GM18909 (cell line): ENCODE results near the gene ZNF674.
"Not testable (repeated sequence)": the region's sequence is repeated elsewhere in the genome, so short reads cannot be mapped to it uniquely, and the experiment has no call there.

Experiments
- ATAC-seq: cut with Tn5 transposase; IDR thresholded peaks from one replicate; pipeline ENCODE4 v1.9.1; 2021; ENCODE audit warnings: mild to moderate bottlenecking; ENCODE audit not compliant: unreplicated experiment, poor library complexity

Gene ZNF674

GRCh38 chrX:46571423-46572339 lies 26.5 kb upstream of the ZNF674 start:
- no peak for ATAC-seq

DNA sequence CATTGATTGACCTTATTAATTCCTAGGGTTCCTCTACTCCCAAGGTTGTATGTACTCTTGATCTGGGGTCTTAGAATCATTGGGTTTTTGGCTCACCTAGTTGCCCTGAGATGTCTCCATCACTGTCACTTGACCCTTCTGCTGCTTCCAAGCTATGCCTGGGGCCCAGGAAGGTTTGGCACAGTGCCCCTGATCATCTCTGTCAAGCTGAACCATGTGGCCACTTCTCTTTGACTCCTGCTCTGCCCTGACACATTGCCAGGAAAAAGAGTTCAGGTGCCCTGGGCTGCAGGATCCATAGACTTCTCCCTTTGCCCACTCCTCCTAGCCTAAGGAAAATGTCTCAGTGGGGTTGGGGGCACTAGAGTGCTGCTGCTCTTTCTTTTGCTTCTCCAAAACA lies 24.4 kb upstream of the ZNF674 start:
- no peak for ATAC-seq

DNA sequence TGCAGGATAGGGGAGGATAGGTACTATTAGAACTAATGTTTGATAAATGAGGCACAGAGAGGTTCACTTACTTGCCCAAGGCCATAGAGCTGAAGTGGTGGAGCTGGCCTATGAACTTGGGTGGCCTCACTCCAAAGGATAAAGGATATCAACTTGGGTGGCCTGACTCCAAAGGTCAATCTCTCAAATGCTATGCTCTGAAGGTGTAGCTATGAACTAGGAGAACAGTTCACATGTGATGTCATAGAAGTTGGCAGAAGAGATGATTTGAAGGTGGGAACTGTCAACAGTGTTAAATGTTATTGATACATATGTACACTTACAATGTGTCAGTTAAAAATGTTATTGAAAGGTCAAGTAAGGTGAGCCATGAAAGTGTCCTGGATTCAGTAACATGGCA lies 22.2 kb upstream of the ZNF674 start:
- no peak for ATAC-seq

DNA sequence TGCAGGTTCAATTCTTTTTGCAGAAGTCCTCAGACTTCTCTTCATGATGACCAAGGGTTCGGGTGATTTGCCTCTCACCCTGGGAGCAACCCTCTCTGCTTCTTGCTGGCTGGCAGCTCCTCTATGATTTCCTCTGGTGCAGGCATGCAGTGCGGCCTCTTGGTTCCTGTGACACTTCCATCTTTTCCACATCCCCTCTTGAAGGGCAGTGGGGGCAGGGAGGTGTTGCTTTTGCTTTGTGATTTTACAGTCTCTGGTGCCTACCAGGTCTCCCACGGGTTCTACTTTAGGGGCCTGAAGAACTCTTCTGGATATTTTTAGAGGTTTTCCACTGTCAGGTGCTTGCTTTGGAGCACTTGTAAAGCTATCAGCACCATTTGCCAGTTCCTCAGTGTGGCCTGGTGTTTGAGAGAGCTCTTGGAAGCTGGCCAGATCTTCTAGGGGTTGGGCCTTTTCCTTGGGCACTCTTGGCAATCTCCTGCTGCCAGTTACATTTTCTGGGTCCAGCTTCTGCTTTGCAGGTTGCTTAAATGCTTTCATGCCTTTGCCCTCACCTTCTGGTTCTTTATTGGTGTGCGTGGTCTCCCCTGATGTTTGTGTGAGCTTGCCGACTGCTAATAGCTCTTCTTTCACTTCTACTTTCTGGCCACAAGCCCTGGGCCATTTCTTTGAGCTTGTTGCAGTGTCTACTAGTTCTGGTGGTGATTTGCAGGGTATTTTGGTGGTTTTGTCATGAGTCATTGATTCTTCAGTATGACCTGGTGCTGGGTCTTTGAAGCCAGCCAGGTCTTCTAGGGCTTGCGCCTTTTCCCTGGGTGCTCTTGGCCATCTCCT lies 16.8 kb upstream of the ZNF674 start:
- peak; percentile 98 for ATAC-seq

GRCh38 chrX:46559062-46559461 lies 13.8 kb upstream of the ZNF674 start:
- no peak for ATAC-seq

DNA sequence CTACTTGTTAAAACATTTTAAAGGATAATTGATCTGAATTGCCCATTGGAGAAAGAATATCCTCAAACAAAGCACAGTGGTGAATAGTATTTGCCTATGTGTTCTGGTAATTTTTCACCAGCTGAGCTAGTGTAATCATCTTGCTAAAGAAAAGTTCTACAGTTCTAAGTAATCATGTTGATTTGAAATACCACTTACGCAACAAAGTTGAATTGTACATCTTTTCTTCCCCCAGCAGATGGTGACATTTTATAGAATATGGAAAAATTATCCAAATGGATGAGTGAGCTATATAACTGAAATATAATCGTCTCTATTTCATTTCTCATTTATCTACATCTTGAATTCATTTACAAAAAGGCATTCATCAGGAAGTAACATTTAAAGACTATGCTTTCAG lies 9.7 kb upstream of the ZNF674 start:
- ATAC-seq, result no peak

GRCh38 chrX:46553935-46554334 lies 8.7 kb upstream of the ZNF674 start:
- no peak for ATAC-seq

GRCh38 chrX:46551494-46552128 lies 6.4 kb upstream of the ZNF674 start:
- ATAC-seq, result no peak

DNA sequence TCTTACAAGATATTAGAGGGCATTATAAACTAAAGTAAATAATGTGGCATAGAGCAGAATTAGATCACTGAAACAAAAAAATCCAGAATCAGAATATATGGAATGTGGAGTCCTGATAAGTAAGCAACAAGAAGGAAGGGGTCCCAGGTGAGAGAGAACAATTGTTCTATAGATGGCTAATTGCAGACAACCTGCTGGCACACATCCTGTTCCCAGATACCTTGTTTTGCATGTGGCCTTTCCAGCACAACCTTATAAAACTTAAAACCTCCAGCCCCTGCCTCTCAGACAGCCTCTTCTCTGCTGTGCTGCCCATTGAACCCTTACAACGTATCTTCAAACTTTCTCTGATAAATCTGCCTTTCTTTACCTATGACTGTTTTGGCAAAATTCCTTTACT lies 4.7 kb upstream of the ZNF674 start:
- ATAC-seq, result no peak

GRCh38 chrX:46547857-46548256 lies 2.6 kb upstream of the ZNF674 start:
- ATAC-seq, result no peak

DNA sequence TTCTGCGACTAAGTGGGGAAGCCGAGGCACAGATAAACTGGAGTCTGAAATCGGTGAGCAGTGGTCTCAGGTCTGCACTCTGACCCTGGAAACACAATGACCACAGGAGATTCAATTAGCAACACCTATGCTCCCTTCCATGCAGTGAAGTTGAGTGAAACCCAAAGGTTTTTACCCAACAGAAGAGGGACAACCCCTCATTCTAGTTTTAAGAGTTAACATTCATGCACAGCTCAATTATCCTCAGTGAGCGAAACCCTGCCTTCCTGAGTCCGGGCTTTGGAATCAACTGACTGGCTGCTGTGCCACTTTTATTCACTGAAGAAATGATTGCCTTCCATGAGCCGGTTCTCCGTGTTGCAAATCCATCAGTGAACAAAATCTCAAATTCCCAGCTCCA lies 694 bp downstream of the ZNF674 start:
- not testable (repeated sequence) for ATAC-seq

DNA sequence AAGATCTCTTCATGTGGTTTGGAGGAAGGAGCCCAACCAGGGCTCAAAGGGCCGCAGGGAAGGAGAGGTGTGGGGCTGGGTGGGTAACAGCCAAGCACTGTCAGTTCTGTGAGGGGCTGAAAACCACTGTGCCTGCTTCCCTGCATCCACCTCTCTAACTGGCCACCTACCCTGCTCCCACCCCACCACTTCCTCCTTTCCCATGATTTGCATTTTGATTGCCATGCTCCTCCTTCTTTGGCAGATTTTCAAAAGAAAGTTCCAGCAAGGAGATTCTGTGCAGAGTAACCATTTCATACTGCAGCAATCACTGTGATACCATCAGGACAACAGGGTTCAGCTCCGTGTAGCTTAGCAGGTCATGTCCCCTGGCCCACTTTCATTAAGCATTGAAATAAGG lies 1.8 kb downstream of the ZNF674 start:
- no peak for ATAC-seq

- ATAC-seq, result no peak
These were observed 13.8 kb downstream of the ZNF674 start for GRCh38 chrX:46531442-46531841.

- ATAC-seq, result not testable (repeated sequence)
These were observed 14.8 kb downstream of the ZNF674 start for GRCh38 chrX:46530404-46530908.

DNA sequence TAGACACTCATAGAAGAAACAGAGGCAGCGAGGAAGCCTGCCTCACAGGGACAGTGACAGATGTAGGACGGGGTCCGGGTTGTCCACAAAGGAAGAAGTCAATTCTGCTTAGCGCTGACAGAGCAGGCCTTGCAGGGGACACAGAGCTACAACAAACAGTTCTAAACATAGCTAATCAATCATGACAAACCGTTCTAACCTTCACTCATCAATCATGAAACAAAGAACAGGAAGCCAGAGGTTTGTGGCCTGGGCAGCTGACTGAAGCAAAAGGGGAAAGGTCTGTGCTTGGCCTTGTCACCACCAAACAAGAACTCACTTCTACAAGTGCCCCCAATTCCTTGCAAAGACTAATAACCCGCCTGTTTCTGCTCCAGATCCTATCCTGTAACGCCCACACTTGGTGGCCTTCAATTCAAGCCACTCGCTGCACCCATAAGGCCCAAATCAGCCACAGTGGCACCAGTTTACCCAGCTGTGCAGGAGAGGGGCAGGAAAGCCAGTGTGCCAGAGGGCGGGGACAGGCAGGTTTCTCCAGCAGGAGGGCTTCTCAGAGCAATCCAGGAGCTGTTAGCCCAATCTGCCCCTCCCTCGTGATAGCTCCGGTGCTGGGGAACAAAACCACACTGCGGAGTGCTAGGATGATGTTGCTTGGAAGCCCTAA lies 15.3 kb downstream of the ZNF674 start:
- ATAC-seq, result not testable (repeated sequence)

- not testable (repeated sequence) for ATAC-seq
These were observed 16.6 kb downstream of the ZNF674 start for GRCh38 chrX:46528640-46529039.

- ATAC-seq, result no peak
These were observed 39.1 kb downstream of the ZNF674 start for GRCh38 chrX:46506076-46506475.

DNA sequence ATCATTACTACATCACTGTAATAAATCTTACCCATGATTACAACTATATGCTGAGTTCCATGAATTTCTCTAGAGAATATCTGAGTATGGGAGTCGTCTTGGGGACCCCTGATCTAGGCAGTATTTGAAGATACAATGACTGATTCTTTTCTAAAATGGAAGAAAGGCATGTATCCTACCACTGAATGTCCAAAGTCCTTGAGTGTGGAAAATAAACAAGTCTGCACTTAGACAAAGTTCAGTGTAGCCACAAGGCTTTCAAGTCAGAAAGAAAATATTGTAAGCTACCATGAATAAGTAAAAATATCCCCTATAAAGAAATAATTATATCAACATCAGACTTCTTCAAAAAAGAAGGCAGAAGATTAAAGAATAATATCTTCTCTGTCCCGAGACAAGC lies 42.4 kb downstream of the ZNF674 start:
- ATAC-seq, result no peak

DNA sequence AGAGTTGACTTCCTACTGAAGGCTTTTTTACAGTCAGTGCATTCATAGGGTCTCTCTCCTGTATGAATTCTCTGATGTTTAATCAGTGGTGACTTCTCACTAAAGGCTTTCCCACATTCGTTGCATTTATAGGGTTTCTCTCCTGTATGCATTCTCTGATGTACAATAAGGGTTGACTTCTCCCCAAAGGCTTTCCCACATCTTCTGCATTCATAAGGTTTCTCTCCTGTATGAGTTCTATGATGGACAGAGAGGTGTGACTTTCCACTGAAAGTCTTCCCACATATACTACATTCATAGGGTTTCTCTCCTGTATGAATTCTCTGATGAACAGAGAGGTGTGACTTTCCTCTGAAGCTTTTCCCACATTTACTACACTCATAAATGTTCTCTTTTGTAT lies 45.2 kb downstream of the ZNF674 start:
- ATAC-seq, result no peak

GRCh38 chrX:46488712-46489111 lies 56.5 kb downstream of the ZNF674 start:
- ATAC-seq, result no peak
